Uterus (tissue), 2 donors: ENCODE data around the gene BTN2A1.

Experiments
- CTCF ChIP-seq, 4 experiments: fragments of 200-600 bp in 2 of 4; fragments of 450-650 bp in 2 of 4; sonication (generic) in 2 of 4; IDR thresholded peaks; one replicate each; pipeline ENCODE4 v1.5.1; 2016 to 2019; ENCODE audit warnings: antibody characterized with exemption in 4 of 4, mild to moderate bottlenecking in 2 of 4, moderate library complexity in 1 of 4
- POLR2A ChIP-seq, 2 donors: fragments of 450-650 bp; IDR thresholded peaks; one replicate each; pipeline ENCODE4 v1.6.1; 2016; ENCODE audit warnings: antibody characterized with exemption in 2 of 2, mild to moderate bottlenecking in 1 of 2, moderate library complexity in 1 of 2

GRCh38 chr6:26436018-26436417, 21.7 kb upstream of the BTN2A1 start:
- TF ChIP-seq CTCF (IDR thresholded peaks at IDR 0.05) (no peak), POLR2A (IDR thresholded peaks at IDR 0.05) (no peak)
